ENCODE results near the gene NOCT.

DNA sequence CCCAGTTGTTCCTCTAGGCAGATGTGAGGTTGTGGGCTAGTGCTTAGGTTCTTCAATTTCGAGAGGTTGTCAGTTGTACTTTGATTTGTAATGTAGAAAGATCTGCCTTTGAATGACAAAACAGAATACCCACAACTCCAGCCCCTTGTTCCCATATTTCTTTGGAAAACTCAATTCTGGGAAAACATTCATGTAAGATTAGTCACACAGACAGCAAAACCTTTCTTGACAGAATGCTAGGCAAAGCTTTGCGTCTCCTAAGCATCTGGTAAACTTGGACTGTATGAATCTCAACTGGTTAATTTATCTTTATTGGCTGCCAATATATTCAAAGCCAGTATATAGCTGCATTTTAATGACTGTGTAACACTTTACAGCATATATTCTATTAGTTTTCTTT is 34.9 kb downstream of the NOCT start:
- TF ChIP-seq, protein P1, sequence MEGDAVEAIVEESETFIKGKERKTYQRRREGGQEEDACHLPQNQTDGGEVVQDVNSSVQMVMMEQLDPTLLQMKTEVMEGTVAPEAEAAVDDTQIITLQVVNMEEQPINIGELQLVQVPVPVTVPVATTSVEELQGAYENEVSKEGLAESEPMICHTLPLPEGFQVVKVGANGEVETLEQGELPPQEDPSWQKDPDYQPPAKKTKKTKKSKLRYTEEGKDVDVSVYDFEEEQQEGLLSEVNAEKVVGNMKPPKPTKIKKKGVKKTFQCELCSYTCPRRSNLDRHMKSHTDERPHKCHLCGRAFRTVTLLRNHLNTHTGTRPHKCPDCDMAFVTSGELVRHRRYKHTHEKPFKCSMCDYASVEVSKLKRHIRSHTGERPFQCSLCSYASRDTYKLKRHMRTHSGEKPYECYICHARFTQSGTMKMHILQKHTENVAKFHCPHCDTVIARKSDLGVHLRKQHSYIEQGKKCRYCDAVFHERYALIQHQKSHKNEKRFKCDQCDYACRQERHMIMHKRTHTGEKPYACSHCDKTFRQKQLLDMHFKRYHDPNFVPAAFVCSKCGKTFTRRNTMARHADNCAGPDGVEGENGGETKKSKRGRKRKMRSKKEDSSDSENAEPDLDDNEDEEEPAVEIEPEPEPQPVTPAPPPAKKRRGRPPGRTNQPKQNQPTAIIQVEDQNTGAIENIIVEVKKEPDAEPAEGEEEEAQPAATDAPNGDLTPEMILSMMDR (IDR thresholded peaks at IDR 0.05): no peak
- no peak for TF ChIP-seq POLR2A (IDR thresholded peaks at IDR 0.05)

Data from vagina (tissue), 2 donors.